ENCODE results near the gene METTL9.
"Not testable (repeated sequence)": the region's sequence is repeated elsewhere in the genome, so short reads cannot be mapped to it uniquely, and the experiment has no call there.

GRCh38 chr16:21577487-21577886 lies 21.9 kb upstream of the METTL9 start:
- TF ChIP-seq ZNF607 (CRISPR knock-in tag; IDR thresholded peaks at IDR 0.05; ENCODE audit: borderline replicate concordance); ZNF512 (CRISPR knock-in tag; IDR thresholded peaks at IDR 0.05); TMF1 (CRISPR knock-in tag; IDR thresholded peaks at IDR 0.05; ENCODE audit: low read depth); CEBPG (CRISPR knock-in tag; IDR thresholded peaks at IDR 0.05); ZNF281 (CRISPR knock-in tag; IDR thresholded peaks at IDR 0.05; ENCODE audit: borderline replicate concordance); ZFP1 (CRISPR knock-in tag; IDR thresholded peaks at IDR 0.05); NR2C2 (CRISPR knock-in tag; IDR thresholded peaks at IDR 0.05; ENCODE audit: borderline replicate concordance); RFX5 (IDR thresholded peaks at IDR 0.05; ENCODE audit: low read depth, low read length); JUN (CRISPR knock-in tag; IDR thresholded peaks at IDR 0.05); CTCF (CRISPR knock-in tag; IDR thresholded peaks at IDR 0.05); NR2F6 (IDR thresholded peaks at IDR 0.05); NR2F6 (CRISPR knock-in tag; IDR thresholded peaks at IDR 0.05); PHF21A (CRISPR knock-in tag; IDR thresholded peaks at IDR 0.05): not testable (repeated sequence)

Measured in HepG2 (cell line).